ENCODE results near the gene OR8S1.
"Not testable (repeated sequence)": the region's sequence is repeated elsewhere in the genome, so short reads cannot be mapped to it uniquely, and the experiment has no call there.

OR8S1 gene

GRCh38 chr12:48508987-48509386 lies 16.4 kb upstream of the OR8S1 start:
- POLR2A ChIA-PET (ENCODE audit: low non-redundant PET) = no interaction called here
- TF ChIP-seq CTCF (conservative IDR thresholded peaks at IDR 0.05; ENCODE audit: low read depth) = no peak
- no peak overlapping the region for H3K27ac ChIP-seq
- CTCF ChIA-PET = no interaction called here
- DNase-seq (ENCODE audit: low spot score) = no peak

- TF ChIP-seq CTCF (conservative IDR thresholded peaks at IDR 0.05; ENCODE audit: low read depth) = no peak
- ChIA-PET CTCF (no interaction called here), POLR2A (ENCODE audit: low non-redundant PET) (no interaction called here)
- H3K27ac ChIP-seq = no peak overlapping the region
- no peak for DNase-seq (ENCODE audit: low spot score)
These were observed 15.3 kb upstream of the OR8S1 start for GRCh38 chr12:48510111-48510510.

GRCh38 chr12:48512855-48513254 lies 12.6 kb upstream of the OR8S1 start:
- no peak for TF ChIP-seq CTCF (conservative IDR thresholded peaks at IDR 0.05; ENCODE audit: low read depth)
- no peak overlapping the region for H3K27ac ChIP-seq
- CTCF ChIA-PET = no interaction called here
- POLR2A ChIA-PET (ENCODE audit: low non-redundant PET) = no interaction called here
- no peak for DNase-seq (ENCODE audit: low spot score)

GRCh38 chr12:48514728-48515127 lies 10.7 kb upstream of the OR8S1 start:
- ChIA-PET CTCF (no interaction called here), POLR2A (ENCODE audit: low non-redundant PET) (no interaction called here)
- DNase-seq (ENCODE audit: low spot score) = no peak
- H3K27ac ChIP-seq = no peak overlapping the region
- no peak for TF ChIP-seq CTCF (conservative IDR thresholded peaks at IDR 0.05; ENCODE audit: low read depth)

- CTCF ChIA-PET; H3K27ac ChIP-seq; POLR2A ChIA-PET (ENCODE audit: low non-redundant PET); DNase-seq (ENCODE audit: low spot score): not testable (repeated sequence)
These were observed 5.1 kb upstream of the OR8S1 start for GRCh38 chr12:48520381-48520780.

GRCh38 chr12:48527891-48528670 lies 2.6 kb downstream of the OR8S1 start:
- CTCF ChIA-PET = no interaction called here
- POLR2A ChIA-PET (ENCODE audit: low non-redundant PET) = no interaction called here

More at GRCh38 chr12:48527891-48528670, 2.6 kb downstream of the OR8S1 start:
- no peak for TF ChIP-seq CTCF (conservative IDR thresholded peaks at IDR 0.05; ENCODE audit: low read depth)
- DNase-seq (ENCODE audit: low spot score) = no peak
- H3K27ac ChIP-seq = no peak overlapping the region
